H9 (cell line): Measurements from ENCODE around the gene SLC1A4. TPM values are rescaled to one million over a fixed set of nuclear protein-coding genes. Genes with fewer than 3 reads are reported as not detected.

ENCODE experiments used
- DNase-seq: peaks from one replicate; pipeline ENCODE4 v3.0.0-alpha.2; 2017
- H2AFZ ChIP-seq: one replicate; pipeline ENCODE4 v1.6.1; 2013; ENCODE audit warnings: mild to moderate bottlenecking, low read length, control low read depth, moderate library complexity
- H2AK5ac ChIP-seq: 2 replicates; pipeline ENCODE4 v1.6.1; 2013; ENCODE audit warnings: low read length, control low read depth, mixed read lengths; ENCODE audit not compliant: insufficient read length
- H2BK120ac ChIP-seq: one replicate; pipeline ENCODE4 v1.6.1; 2013; ENCODE audit warnings: low read depth, mild to moderate bottlenecking, low read length, control low read depth, inconsistent platforms; ENCODE audit not compliant: poor library complexity, severe bottlenecking
- H2BK12ac ChIP-seq: 2 replicates; pipeline ENCODE4 v1.6.1; 2013; ENCODE audit warnings: low read length, control low read depth, mixed read lengths, low read depth; ENCODE audit not compliant: insufficient read length
- H2BK15ac ChIP-seq: 2 replicates; pipeline ENCODE4 v1.6.1; 2013; ENCODE audit warnings: low read depth, low read length, control low read depth
- H2BK20ac ChIP-seq: one replicate; pipeline ENCODE4 v1.6.1; 2013; ENCODE audit warnings: low read depth, mild to moderate bottlenecking, low read length, control low read depth, inconsistent platforms; ENCODE audit not compliant: poor library complexity, severe bottlenecking
- H2BK5ac ChIP-seq: 2 replicates; pipeline ENCODE4 v1.6.1; 2013; ENCODE audit warnings: low read length, control low read depth, mixed read lengths; ENCODE audit not compliant: insufficient read length
- H3K14ac ChIP-seq: 2 replicates; pipeline ENCODE4 v1.6.1; 2013; ENCODE audit warnings: low read length, control low read depth; ENCODE audit not compliant: insufficient read depth
- H3K18ac ChIP-seq: 2 replicates; pipeline ENCODE4 v1.6.1; 2013; ENCODE audit warnings: low read depth, mild to moderate bottlenecking, mixed read lengths, low read length, control low read depth; ENCODE audit not compliant: insufficient read length
- H3K23ac ChIP-seq: 2 replicates; pipeline ENCODE4 v1.6.1; 2013; ENCODE audit warnings: low read length, control low read depth, mixed read lengths, low read depth; ENCODE audit not compliant: insufficient read length
- H3K23me2 ChIP-seq: 2 replicates; pipeline ENCODE4 v1.6.1; 2013; ENCODE audit warnings: low read depth, mild to moderate bottlenecking, mixed read lengths, low read length, control low read depth; ENCODE audit not compliant: insufficient read length, poor library complexity, severe bottlenecking
- H3K27ac ChIP-seq: 2 replicates; pipeline ENCODE4 v1.5.1; 2013; ENCODE audit warnings: low read length, control low read depth, mixed read lengths, low read depth; ENCODE audit not compliant: insufficient read length
- H3K27me3 ChIP-seq: 2 replicates; pipeline ENCODE4 v1.6.1; 2013; ENCODE audit warnings: low read length, control low read depth, inconsistent platforms; ENCODE audit not compliant: insufficient read depth
- H3K4ac ChIP-seq: 2 replicates; pipeline ENCODE4 v1.6.1; 2013; ENCODE audit warnings: low read depth, mild to moderate bottlenecking, control low read depth, inconsistent platforms, low read length, moderate library complexity
- H3K4me1 ChIP-seq: 2 replicates; pipeline ENCODE4 v1.6.1; 2013; ENCODE audit warnings: low read length, control low read depth, inconsistent platforms; ENCODE audit not compliant: insufficient read depth
- H3K4me2 ChIP-seq: 2 replicates; pipeline ENCODE4 v1.6.1; 2013; ENCODE audit warnings: low read length, control low read depth, mixed read lengths; ENCODE audit not compliant: insufficient read length, insufficient read depth
- H3K56ac ChIP-seq: 2 replicates; pipeline ENCODE4 v1.6.1; 2013; ENCODE audit warnings: low read depth, mild to moderate bottlenecking, mixed read lengths, low read length, control low read depth; ENCODE audit not compliant: insufficient read length
- H3K79me1 ChIP-seq: 2 replicates; pipeline ENCODE4 v1.6.1; 2013; ENCODE audit warnings: low read depth, mild to moderate bottlenecking, moderate library complexity, low read length, control low read depth, inconsistent platforms; ENCODE audit not compliant: insufficient read depth, poor library complexity, severe bottlenecking
- H3K79me2 ChIP-seq: 2 replicates; pipeline ENCODE4 v1.6.1; 2013; ENCODE audit warnings: low read length, control low read depth, inconsistent platforms; ENCODE audit not compliant: insufficient read depth
- H3K9ac ChIP-seq: 2 replicates; pipeline ENCODE4 v1.6.1; 2013; ENCODE audit warnings: low read length, control low read depth, mixed read lengths; ENCODE audit not compliant: insufficient read length; ENCODE audit errors: extremely low read depth
- H3K9me3 ChIP-seq: one replicate; pipeline ENCODE4 v1.6.1; 2013; ENCODE audit warnings: low read depth, low read length, inconsistent platforms; ENCODE audit not compliant: control insufficient read depth
- H3T11ph ChIP-seq: one replicate; pipeline ENCODE4 v1.6.1; 2013; ENCODE audit warnings: mild to moderate bottlenecking, low read length, control low read depth, inconsistent platforms
- H4K20me1 ChIP-seq: one replicate; pipeline ENCODE4 v1.6.1; 2013; ENCODE audit not compliant: control insufficient read depth, insufficient read length, insufficient read depth
- H4K5ac ChIP-seq: 2 replicates; pipeline ENCODE4 v1.6.1; 2013; ENCODE audit warnings: low read depth, mild to moderate bottlenecking, mixed read lengths, low read length, control low read depth; ENCODE audit not compliant: insufficient read length
- H4K8ac ChIP-seq: replicated peaks from 2 replicates; pipeline ENCODE4 v1.6.1; 2013; ENCODE audit warnings: low read length, control low read depth, mixed read lengths, low read depth; ENCODE audit not compliant: insufficient read length
- H4K91ac ChIP-seq: 2 replicates; pipeline ENCODE4 v1.6.1; 2013; ENCODE audit warnings: low read depth, mild to moderate bottlenecking, moderate library complexity, mixed read lengths, low read length, control low read depth; ENCODE audit not compliant: insufficient read length
- H3K27ac Mint-ChIP-seq, 3 experiments: 2 replicates in 2 of 3; 3 replicates in 1 of 3; pipeline ENCODE4 v1.8.0; 2020 to 2021; ENCODE audit warnings: mixed read lengths in 3 of 3, mild to moderate bottlenecking in 1 of 3, moderate library complexity in 1 of 3
- H3K27me3 Mint-ChIP-seq: 2 replicates; pipeline ENCODE4 v1.8.0; 2021; ENCODE audit warnings: low read depth, mild to moderate bottlenecking, moderate library complexity, mixed read lengths
- H3K36me3 Mint-ChIP-seq, 3 experiments: 2 replicates in 2 of 3; 3 replicates in 1 of 3; pipeline ENCODE4 v1.8.0; 2020 to 2021; ENCODE audit warnings: low read depth in 3 of 3, mixed read lengths in 3 of 3; ENCODE audit not compliant: insufficient read depth in 1 of 3
- H3K4me1 Mint-ChIP-seq, 2 experiments: 2 replicates each; pipeline ENCODE4 v1.8.0; 2020; ENCODE audit warnings: mixed read lengths in 2 of 2
- H3K4me3 Mint-ChIP-seq, 2 experiments: 2 replicates in 1 of 2; 3 replicates in 1 of 2; pipeline ENCODE4 v1.8.0; 2020 to 2021; ENCODE audit warnings: mild to moderate bottlenecking in 2 of 2, mixed read lengths in 2 of 2, moderate library complexity in 1 of 2
- H3K9me3 Mint-ChIP-seq, 2 experiments: 2 replicates in 1 of 2; 3 replicates in 1 of 2; pipeline ENCODE4 v1.8.0; 2020; ENCODE audit warnings: mild to moderate bottlenecking in 2 of 2, mixed read lengths in 2 of 2, moderate library complexity in 1 of 2
- WGBS: extraction: QIAGEN DNeasy Blood & Tissue Kit; methylation state at CpG from one replicate; pipeline ENCODE4 v1.1.7; 2013; ENCODE audit warnings: missing lambda C conversion rate, low lambda C conversion rate, mixed read lengths; ENCODE audit not compliant: insufficient read length; ENCODE audit errors: extremely low coverage; 5-methylcytosine and 5-hydroxymethylcytosine counted together
- total RNA-seq: library from RNA; stranded (reverse); gene quantifications from 2 replicates; pipeline ENCODE4 v1.2.1, GENCODE V29; 2021
- TF ChIP-seq, protein P1 (sequence below): fragments of 200-600 bp; sonication (generic); conservative IDR thresholded peaks from 3 replicates; pipeline ENCODE4 v1.8.0; 2021; ENCODE audit warnings: antibody characterized with exemption, mild to moderate bottlenecking

The SLC1A4 gene
- total RNA-seq, 1 experiment from 2014 or later: 1.9 TPM

DNA sequence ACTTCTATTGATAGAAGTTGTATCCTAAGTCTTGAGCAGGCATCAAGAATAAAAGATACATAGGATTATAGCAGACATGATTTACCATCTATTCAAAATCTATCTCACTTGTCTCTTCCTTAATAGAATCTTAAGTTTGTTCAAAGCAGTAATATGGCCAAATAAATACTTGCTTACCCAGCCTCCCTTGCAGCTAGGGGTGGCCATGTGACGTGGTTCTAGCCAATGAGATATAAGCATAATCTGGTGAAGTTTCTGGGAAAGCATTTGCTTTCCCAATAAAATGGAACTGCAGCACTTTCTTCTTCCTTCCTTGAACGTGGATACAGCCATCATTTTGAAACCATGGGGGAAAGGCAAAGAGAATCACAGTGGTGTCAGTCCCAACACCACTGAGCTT is 33.7 kb upstream of the SLC1A4 start:
- Histone ChIP-seq H2BK5ac (no peak overlapping the region), H3K4ac (no peak overlapping the region), H2BK120ac (no peak overlapping the region), H2BK15ac (no peak overlapping the region), H3K18ac (no peak overlapping the region), H4K91ac (no peak overlapping the region), H3K23me2 (no peaks in the 10 kb centered on the region), H2BK20ac (no peak overlapping the region), H3K9me3 (no peaks in the 10 kb centered on the region), H3T11ph (no peak overlapping the region), H3K79me1 (no peaks in the 10 kb centered on the region), H2BK12ac (no peak overlapping the region), H3K4me2 (no peak overlapping the region), H2AFZ (no peak overlapping the region), H4K5ac (no peak overlapping the region), H2AK5ac (no peak overlapping the region), H4K20me1 (no peaks in the 10 kb centered on the region), H3K9ac (no peak overlapping the region), H3K27me3 (no peaks in the 10 kb centered on the region), H3K4me1 (no peaks in the 10 kb centered on the region; the same call in 1 of the 2 replicates), H3K27ac (no peak overlapping the region), H3K14ac (no peak overlapping the region), H3K23ac (no peak overlapping the region), H3K56ac (no peak overlapping the region), H4K8ac (no peak overlapping the region), H3K79me2 (no peaks in the 10 kb centered on the region)
- no CpG with 5 or more reads among the region's 2 CpGs for WGBS
- H3K27ac Mint-ChIP-seq: no peak overlapping the region
- no peak overlapping the region for H3K4me3 Mint-ChIP-seq
- peaks cover 5% of the 10 kb centered on the region in 2 experiments for H3K4me1 Mint-ChIP-seq
- H3K9me3 Mint-ChIP-seq: peaks cover 4% of the 10 kb centered on the region in 2 experiments; a peak in 3 of 5 replicates
- H3K27me3 Mint-ChIP-seq: no peaks in the 10 kb centered on the region; the same call in 1 of the 2 replicates
- no peak for DNase-seq
- H3K36me3 Mint-ChIP-seq: peaks cover 0 to 5% (median 4%) of the 10 kb centered on the region in 3 experiments; a peak in 3 of 7 replicates
- TF ChIP-seq, protein P1, sequence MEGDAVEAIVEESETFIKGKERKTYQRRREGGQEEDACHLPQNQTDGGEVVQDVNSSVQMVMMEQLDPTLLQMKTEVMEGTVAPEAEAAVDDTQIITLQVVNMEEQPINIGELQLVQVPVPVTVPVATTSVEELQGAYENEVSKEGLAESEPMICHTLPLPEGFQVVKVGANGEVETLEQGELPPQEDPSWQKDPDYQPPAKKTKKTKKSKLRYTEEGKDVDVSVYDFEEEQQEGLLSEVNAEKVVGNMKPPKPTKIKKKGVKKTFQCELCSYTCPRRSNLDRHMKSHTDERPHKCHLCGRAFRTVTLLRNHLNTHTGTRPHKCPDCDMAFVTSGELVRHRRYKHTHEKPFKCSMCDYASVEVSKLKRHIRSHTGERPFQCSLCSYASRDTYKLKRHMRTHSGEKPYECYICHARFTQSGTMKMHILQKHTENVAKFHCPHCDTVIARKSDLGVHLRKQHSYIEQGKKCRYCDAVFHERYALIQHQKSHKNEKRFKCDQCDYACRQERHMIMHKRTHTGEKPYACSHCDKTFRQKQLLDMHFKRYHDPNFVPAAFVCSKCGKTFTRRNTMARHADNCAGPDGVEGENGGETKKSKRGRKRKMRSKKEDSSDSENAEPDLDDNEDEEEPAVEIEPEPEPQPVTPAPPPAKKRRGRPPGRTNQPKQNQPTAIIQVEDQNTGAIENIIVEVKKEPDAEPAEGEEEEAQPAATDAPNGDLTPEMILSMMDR: no peak
